Middle frontal gyrus (tissue), 1 donor: ENCODE measurements around the gene ABHD6.
"Not testable (repeated sequence)": the region's sequence is repeated elsewhere in the genome, so short reads cannot be mapped to it uniquely, and the experiment has no call there.

Experiments used
- DNase-seq: peaks from one replicate; pipeline ENCODE4 v3.0.0-alpha.2; 2015; ENCODE audit warnings: low spot score; ENCODE audit errors: extremely low spot score

The ABHD6 gene

GRCh38 chr3:58321791-58322190 is 84.2 kb downstream of the ABHD6 start:
- no peak for DNase-seq

DNA sequence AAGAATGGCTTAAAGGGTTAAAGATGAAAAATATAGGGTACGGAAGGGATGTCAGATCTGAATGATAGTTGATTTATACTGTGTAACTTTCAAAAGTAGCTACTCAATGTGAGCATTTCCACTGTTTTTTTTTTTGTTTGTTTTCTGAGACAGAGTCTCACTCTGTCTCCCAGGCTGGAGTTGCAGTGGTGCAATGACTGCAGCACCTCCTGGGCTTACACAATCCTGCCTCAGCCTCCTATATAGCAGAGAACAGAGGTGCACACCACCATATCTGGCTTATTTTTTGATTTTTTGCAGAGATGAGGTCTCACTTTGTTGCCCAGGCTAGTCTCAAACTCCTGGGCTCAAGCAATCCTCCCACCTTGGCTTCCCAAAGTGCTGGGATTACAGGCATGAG is 85.2 kb downstream of the ABHD6 start:
- no peak for DNase-seq

- DNase-seq: no peak
Observed at GRCh38 chr3:58323529-58324390, 86.2 kb downstream of the ABHD6 start.

GRCh38 chr3:58324391-58325390 is 87.1 kb downstream of the ABHD6 start:
- no peak for DNase-seq

DNA sequence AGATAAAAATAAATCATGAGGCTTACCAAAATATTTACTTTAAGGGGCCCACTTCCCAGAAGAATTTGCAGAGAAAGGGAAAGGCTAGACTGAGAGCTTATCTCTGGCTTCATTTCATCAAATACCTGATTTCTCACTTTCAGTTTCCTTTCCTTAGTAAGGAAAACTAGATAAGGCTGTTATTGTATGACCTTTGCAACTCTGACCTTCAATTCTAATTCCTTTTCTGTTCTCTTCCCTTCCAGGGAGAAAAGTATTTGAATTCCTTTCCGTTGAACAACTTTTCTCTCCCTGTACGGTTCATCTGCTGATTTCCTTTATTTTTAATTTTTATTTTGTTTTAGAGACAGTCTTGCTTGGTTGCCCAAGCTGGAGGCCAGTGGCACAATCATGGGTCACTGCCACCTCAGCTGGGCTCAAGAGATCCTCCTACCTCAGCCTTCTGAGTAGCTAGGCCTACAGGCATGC is 88.0 kb downstream of the ABHD6 start:
- no peak for DNase-seq

GRCh38 chr3:58326267-58326900 is 88.8 kb downstream of the ABHD6 start:
- no peak for DNase-seq

GRCh38 chr3:58329150-58329921 is 91.7 kb downstream of the ABHD6 start:
- DNase-seq: no peak

- no peak for DNase-seq
Observed at GRCh38 chr3:58329922-58330413, 92.4 kb downstream of the ABHD6 start.

- no peak for DNase-seq
Observed at GRCh38 chr3:58331593-58332152, 94.1 kb downstream of the ABHD6 start.

- peak; percentile 79 for DNase-seq
Observed at GRCh38 chr3:58332575-58333188, 95.1 kb downstream of the ABHD6 start, which contains the start of gene PXK. Gene PXK (plus strand): TSS chr3:58332892. CDS start chr3:58332989, 97 bp downstream.

- DNase-seq: no peak
Observed at GRCh38 chr3:58333206-58334012, 95.8 kb downstream of the ABHD6 start.

DNA sequence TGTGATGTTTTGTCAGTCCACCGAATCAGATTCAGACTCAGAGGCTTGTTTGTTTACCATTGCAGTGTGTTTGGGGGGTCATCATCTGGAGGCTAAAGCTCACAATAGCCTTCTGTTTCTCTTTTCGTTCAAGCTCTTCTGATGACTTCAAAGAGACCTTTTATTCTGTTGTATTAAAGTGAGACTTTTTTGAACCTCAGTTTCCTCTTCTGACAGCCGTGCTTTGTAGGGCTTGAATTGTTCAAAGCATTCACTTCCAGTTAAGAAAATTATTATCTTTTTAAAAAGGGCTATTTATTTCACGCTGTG is 96.4 kb downstream of the ABHD6 start:
- DNase-seq: peak; percentile 50

GRCh38 chr3:58334506-58334884 is 96.9 kb downstream of the ABHD6 start:
- DNase-seq: no peak

DNA sequence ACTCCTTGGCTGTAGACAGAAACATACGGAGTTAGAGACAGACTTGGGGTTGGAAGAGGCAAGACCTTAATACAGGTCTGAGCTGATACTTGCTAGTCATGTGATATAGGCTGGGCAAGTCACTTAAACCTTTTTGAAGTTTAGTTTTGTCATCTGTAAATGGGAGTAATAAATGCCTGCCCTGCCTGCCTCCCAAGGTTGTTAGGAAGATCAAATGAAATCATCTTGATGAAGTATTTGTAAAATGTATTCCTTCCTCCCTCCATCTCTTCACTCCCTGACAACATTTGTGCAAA is 98.0 kb downstream of the ABHD6 start:
- DNase-seq: no peak

- no peak for DNase-seq
Observed at GRCh38 chr3:58336135-58336882, 98.7 kb downstream of the ABHD6 start.

DNA sequence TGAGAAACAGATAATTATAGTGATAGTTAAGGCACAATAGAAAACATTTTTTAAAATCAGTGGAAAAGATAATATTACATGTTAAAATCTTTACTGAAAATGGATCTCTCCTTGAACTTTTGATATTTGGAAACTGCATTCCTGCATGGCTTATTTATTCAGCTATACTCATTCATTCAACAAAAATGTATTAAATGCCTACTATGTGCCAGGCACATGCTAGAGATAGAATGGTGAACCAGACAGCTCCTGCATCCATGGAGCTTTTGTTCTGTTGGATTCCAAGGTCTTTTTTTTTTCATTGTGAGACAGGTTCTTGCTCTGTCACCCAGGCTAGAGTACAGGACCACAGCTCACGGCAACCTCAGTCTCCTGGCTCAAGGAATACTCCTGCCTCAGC is 99.6 kb downstream of the ABHD6 start:
- DNase-seq: no peak

DNA sequence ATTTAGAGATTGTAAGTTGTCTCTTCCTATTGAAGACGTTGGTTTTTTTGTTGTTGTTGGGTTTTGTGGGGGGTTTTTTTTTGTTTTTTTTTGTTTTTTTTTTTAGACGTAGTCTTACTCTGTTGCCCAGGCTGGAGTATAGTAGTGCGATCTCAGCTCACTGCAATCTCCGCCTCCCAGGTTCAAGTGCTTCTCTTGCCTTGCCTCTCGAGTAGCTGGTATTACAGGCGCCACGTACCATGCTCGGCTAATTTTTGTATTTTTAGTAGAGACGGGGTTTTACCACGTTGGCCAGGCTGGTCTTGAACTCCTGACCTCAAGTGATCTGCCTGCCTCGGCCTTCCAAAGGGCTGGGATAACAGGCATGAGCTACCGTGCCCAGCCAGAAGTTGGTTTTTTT is 101.6 kb downstream of the ABHD6 start:
- DNase-seq: not testable (repeated sequence)

- no peak for DNase-seq
Observed at GRCh38 chr3:58340594-58341244, 103.1 kb downstream of the ABHD6 start.
